GM18502 (cell line): ENCODE data around the gene PLPPR3.

ENCODE experiments used
- ATAC-seq: cut with Tn5 transposase; IDR thresholded peaks from one replicate; pipeline ENCODE4 v1.9.1; 2021; ENCODE audit warnings: mild to moderate bottlenecking; ENCODE audit not compliant: unreplicated experiment, poor library complexity

PLPPR3 gene

DNA sequence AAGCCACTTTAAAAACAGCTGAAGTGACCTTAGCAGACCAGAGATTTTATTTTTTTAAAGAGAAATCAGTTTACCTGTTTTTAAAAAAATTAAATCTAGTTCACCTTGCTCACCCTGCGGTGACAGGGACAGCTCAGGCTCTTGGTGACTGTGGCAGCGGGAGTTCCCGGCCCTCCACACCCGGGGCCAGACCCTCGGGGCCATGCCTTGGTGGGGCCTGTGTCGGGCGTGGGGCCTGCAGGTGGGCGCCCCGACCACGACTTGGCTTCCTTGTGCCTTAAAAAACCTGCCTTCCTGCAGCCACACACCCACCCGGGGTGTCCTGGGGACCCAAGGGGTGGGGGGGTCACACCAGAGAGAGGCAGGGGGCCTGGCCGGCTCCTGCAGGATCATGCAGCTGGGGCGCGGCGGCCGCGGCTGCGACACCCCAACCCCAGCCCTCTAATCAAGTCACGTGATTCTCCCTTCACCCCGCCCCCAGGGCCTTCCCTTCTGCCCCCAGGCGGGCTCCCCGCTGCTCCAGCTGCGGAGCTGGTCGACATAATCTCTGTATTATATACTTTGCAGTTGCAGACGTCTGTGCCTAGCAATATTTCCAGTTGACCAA, 10.8 kb downstream of the PLPPR3 start:
- ATAC-seq: no peak

DNA sequence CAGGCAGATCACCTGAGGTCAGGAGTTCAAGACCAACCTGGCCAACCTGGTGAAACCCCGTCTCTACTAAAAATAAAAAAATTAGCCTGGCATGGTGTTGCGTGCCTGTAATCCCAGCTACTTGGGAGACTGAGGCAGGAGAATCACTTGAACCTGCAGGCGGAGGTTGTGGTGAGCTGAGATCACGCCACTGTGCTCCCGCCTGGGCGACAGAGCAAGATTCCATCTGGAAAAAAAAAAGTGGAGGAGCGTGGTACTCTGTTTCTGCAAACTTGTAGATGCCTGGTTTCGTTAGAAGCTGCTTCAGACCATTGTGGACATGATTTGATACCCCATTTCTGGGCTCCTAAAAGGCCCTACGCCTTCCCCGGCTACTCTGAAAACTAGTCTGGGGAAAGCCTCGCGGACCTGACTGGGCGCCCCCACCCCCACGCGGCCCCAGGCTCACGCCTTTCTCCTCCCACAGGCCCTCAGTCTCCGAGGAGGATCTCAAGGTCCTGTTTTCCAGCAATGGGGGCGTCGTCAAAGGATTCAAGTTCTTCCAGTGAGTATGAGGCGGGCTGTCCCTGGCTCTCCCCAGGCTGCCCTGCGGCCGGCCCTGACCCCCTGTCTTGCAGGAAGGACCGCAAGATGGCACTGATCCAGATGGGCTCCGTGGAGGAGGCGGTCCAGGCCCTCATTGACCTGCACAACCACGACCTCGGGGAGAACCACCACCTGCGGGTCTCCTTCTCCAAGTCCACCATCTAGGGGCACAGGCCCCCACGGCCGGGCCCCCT, 11.5 kb downstream of the PLPPR3 start:
- ATAC-seq: no peak

GRCh38 chr19:808423-808775, 13.4 kb downstream of the PLPPR3 start:
- ATAC-seq: no peak

DNA sequence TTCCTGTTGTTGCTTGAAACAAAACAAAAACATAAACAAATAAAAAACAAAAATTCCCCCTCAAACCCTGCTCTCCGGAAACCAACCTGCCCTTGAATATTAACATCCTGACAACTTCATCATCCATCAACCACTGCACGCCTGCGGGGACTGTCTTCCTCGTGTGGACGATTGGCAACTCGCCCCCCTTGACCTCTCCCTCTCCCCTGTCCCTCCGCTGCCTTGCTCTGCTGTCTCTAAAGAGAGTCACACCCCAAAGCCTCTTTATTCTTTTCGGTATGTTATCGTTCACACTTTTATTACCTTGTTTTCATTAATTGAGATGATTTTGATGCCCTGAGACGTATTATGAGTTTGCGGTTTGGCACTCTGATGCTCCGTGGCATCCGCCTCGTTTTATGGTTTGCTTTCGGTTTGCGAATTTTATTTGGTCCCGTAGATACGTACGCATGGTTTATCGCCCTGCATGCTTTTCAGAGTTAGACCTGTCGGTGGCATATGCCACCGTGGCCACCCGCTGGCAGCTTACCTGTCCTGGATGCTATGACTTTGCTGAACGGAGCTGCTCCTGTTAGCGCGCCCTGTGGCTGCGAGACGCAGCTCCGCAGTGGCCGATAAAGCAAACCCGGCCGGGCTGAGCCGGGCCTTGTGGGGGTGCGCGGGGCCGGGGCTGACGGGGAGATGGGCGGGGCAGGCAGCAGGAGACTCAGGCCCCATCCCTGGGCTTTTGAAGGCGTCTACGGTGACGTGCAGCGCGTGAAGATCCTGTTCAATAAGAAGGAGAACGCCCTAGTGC, 13.9 kb downstream of the PLPPR3 start:
- no peak for ATAC-seq

- ATAC-seq: no peak
Measured at GRCh38 chr19:806815-807421, 14.8 kb downstream of the PLPPR3 start.

DNA sequence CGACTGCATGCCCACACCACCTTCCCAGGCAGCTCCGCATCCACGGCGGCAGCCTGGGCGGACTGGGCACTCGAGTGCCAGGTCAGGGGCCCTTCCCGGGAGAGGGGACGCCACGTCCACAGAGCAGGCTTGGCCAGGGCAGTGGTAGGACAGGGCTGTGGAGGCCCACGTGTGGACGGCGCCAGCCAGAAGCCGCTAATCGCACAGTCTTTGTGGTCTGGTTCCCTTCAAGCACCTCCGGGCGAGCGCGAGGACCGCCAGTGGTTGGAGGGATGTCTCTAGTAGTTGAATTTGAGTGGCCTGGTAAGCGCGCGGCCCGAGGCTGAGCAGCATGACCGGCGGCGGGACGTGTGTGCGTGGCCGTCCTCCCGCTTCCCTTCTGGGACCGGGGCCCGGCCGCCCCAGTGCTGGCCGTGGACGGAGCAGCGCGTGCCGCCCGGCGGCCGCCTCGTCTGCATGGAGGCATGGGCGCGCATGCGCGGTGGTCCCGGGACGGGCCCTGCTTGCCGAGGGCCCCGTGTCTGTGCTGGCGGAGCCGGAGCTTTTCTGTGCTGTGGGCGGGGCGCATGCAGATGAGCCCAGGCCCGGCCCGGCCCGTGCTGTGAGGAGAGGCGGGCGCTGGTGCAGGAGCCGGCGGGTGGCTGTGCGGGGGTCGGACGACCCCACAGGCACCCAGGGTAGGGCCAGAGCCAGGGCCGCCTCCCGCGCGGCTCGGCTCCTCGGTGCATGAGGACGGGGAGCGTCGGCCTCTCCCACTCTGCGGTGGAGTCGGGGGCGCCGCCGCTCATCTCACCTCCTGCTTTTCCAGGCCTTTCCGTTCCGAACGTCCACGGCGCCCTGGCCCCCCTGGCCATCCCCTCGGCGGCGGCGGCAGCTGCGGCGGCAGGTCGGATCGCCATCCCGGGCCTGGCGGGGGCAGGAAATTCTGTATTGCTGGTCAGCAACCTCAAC, 15.9 kb downstream of the PLPPR3 start:
- ATAC-seq: no peak

GRCh38 chr19:805166-805551, 16.6 kb downstream of the PLPPR3 start:
- ATAC-seq: no peak

GRCh38 chr19:804419-805165, 17.2 kb downstream of the PLPPR3 start:
- ATAC-seq: no peak

GRCh38 chr19:803686-804418, 17.9 kb downstream of the PLPPR3 start:
- no peak for ATAC-seq

- no peak for ATAC-seq
Measured at GRCh38 chr19:803099-803561, 18.6 kb downstream of the PLPPR3 start.

- ATAC-seq: no peak
Measured at GRCh38 chr19:802498-803098, 19.2 kb downstream of the PLPPR3 start.

- no peak for ATAC-seq
Measured at GRCh38 chr19:801861-802497, 19.8 kb downstream of the PLPPR3 start.

DNA sequence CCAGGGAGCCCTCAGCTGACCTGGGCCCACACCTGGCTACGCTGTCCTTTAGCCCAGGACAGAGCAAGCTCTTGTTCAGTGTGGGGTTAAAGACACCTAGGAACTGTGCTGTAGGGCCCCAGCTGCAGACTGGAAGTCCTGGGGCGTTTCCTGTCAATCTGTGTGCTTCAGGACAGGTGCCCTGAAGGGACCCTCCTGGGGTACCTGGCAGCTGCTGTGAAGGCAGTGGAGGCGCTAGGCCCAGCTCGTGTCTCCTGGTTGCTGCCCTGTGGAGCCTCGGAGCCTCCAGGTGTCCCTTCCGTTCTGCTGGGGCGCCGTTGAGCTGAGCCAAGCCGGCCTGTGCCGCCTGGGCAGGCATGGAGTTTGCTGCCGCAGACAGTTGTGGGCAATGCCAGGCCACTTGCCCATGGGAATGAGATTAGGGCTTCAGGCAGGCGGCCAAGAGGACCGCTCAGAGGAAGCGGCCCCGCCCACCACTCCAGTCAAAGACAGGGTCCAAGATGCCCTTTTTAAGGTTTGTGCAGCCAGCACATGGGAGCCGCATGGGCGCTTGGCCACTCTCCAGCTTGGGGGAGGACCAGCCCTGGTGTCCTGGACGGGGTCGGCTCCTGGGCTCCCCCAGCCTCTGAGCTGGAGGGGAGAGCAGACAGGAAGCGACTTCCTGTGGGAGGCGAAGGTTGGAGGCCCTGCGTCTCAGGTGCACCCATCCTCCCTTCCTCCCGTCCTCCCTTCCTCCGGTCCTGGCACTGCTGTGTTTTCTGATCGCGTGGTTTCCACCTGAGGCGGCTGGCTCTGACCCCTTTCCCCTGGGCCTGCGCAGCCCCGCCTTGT, 20.5 kb downstream of the PLPPR3 start:
- ATAC-seq: no peak

GRCh38 chr19:800360-801029, 21.3 kb downstream of the PLPPR3 start:
- ATAC-seq: no peak

- no peak for ATAC-seq
Measured at GRCh38 chr19:799076-799881, 22.5 kb downstream of the PLPPR3 start.
